OCI-LY7 (cell line): ENCODE results near the gene CFAP52. TPM values are rescaled to one million over a fixed set of nuclear protein-coding genes. Genes with fewer than 3 reads are reported as not detected.

ENCODE experiments used
- BruUV-seq: library from RNA; stranded (reverse); fragments of 400-500 nt; replicated peaks from 2 replicates; lab custom pipeline; 2021; lab: Mats Ljungman, UMichigan
- CTCF ChIA-PET: fragments of 300-600 bp; sonication (Branson Sonifier 250); formaldehyde crosslinking; loops from one replicate; lab custom pipeline; 2022; ENCODE audit warnings: antibody characterized with exemption; ENCODE audit not compliant: unreplicated experiment; lab: Charles Lee
- POLR2A ChIA-PET: fragments of 300-600 bp; sonication (Branson Sonifier 250); formaldehyde crosslinking; loops from one replicate; lab custom pipeline; 2022; ENCODE audit warnings: antibody characterized with exemption; lab: Charles Lee
- DNase-seq: peaks from one replicate; pipeline ENCODE4 v3.0.0-alpha.2; 2015; ENCODE audit warnings: low spot score
- H2AFZ ChIP-seq: fragments of 200-600 bp; sonication (generic), shearing (Covaris generic); 2 replicates; pipeline ENCODE4 v1.6.1; 2014; ENCODE audit warnings: mild to moderate bottlenecking, antibody characterized with exemption, low read length, moderate library complexity
- H3K27ac ChIP-seq: fragments of 200-600 bp; sonication (generic); 2 replicates; pipeline ENCODE4 v1.5.1; 2014; ENCODE audit warnings: mixed run types, low read depth, mild to moderate bottlenecking, moderate library complexity, low read length, inconsistent platforms; ENCODE audit not compliant: poor library complexity, severe bottlenecking
- H3K36me3 ChIP-seq: fragments of 200-600 bp; sonication (generic); 2 replicates; pipeline ENCODE4 v1.6.1; 2014; ENCODE audit warnings: mild to moderate bottlenecking, antibody characterized with exemption, low read length, moderate library complexity, mixed read lengths; ENCODE audit not compliant: insufficient read depth
- H3K4me1 ChIP-seq: fragments of 200-600 bp; sonication (generic); 2 replicates; pipeline ENCODE4 v1.5.1; 2014; ENCODE audit warnings: mild to moderate bottlenecking, low read length; ENCODE audit not compliant: insufficient read depth, poor library complexity, severe bottlenecking
- H3K4me2 ChIP-seq: fragments of 200-600 bp; sonication (generic); 2 replicates; pipeline ENCODE4 v1.6.1; 2014; ENCODE audit warnings: mild to moderate bottlenecking, low read length
- H3K4me3 ChIP-seq: fragments of 200-600 bp; sonication (generic); 2 replicates; pipeline ENCODE4 v1.5.1; 2014; ENCODE audit warnings: mild to moderate bottlenecking, low read depth, low read length; ENCODE audit not compliant: poor library complexity, severe bottlenecking
- H3K79me2 ChIP-seq: fragments of 200-600 bp; sonication (generic); 2 replicates; pipeline ENCODE4 v1.6.1; 2016; ENCODE audit warnings: low read depth, mild to moderate bottlenecking, low read length, moderate library complexity, mixed read lengths; ENCODE audit not compliant: insufficient read depth
- H3K9me2 ChIP-seq: fragments of 200-600 bp; sonication (generic); 2 replicates; pipeline ENCODE4 v1.6.1; 2016; ENCODE audit warnings: mild to moderate bottlenecking, low read length, mixed read lengths; ENCODE audit not compliant: insufficient read depth
- H3K9me3 ChIP-seq: fragments of 200-600 bp; sonication (generic); 2 replicates; pipeline ENCODE4 v1.6.1; 2014; ENCODE audit warnings: mild to moderate bottlenecking, mixed run types, low read length, mixed read lengths
- H4K20me1 ChIP-seq: fragments of 200-600 bp; sonication (generic); 2 replicates; pipeline ENCODE4 v1.6.1; 2014; ENCODE audit warnings: mild to moderate bottlenecking, antibody characterized with exemption, low read length, moderate library complexity, mixed read lengths; ENCODE audit not compliant: insufficient read depth
- EZH2phosphoT487 ChIP-seq: fragments of 200-600 bp; sonication (generic); IDR thresholded peaks from 2 replicates; pipeline ENCODE4 v1.6.1; 2018; ENCODE audit warnings: low read depth, borderline replicate concordance, mild to moderate bottlenecking, mixed run types, antibody characterized with exemption, low read length, moderate library complexity, mixed read lengths
- intact Hi-C: fragments of 100-400 bp; cut with micrococcal nuclease; formaldehyde crosslinking; loops from one replicate; pipeline ENCODE4 v1.10.0; 2022; ENCODE audit not compliant: unreplicated experiment
- total RNA-seq, 2 experiments: library from RNA; depleted of rRNA in 1 of 2; stranded (reverse); fragments of >200 nt in 1 of 2; shearing (Covaris generic) in 1 of 2; gene quantifications; 2 replicates each; pipeline ENCODE4 v1.2.3, GENCODE V29; 2014 to 2022
- TF ChIP-seq, protein P1 (sequence below): fragments of 200-600 bp; sonication (generic); conservative IDR thresholded peaks from 2 replicates; pipeline ENCODE4 v1.5.1; 2014; ENCODE audit warnings: mild to moderate bottlenecking, antibody characterized with exemption, low read length, moderate library complexity, mixed read lengths

CFAP52 gene
- total RNA-seq, 2 experiments from 2014 or later, result not detected

GRCh38 chr17:9549215-9549614, 27.2 kb upstream of the CFAP52 start:
- CTCF ChIA-PET, result no interaction called here
- POLR2A ChIA-PET, result interaction anchor here (0.6 kb wide), 1 partner anchor 14 kb away, joined by 3 read pairs; no protein-coding TSS in a partner anchor
- BruUV-seq, result no TSS peak

DNA sequence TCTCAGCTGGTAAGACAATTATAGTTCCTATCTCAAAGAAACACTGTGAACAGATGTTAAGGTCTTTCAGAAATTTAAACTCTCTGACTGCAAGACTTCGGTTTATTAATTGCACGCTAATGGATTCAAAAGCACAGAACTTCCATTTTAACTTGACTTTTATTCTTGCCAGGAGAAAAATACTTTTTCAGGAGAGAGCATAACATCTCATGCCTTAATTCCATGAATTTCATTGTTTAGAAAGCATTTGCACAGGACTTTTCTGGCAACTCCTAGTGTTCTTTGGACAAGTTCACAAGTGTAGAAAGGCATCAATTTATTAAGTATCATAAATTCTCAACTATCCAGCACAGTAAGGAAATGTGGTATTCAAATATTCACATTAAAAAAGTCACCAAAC, 23.3 kb upstream of the CFAP52 start:
- H3K79me2 ChIP-seq, result no peaks in the 10 kb centered on the region
- no peak overlapping the region for H3K27ac ChIP-seq
- TF ChIP-seq, protein P1, sequence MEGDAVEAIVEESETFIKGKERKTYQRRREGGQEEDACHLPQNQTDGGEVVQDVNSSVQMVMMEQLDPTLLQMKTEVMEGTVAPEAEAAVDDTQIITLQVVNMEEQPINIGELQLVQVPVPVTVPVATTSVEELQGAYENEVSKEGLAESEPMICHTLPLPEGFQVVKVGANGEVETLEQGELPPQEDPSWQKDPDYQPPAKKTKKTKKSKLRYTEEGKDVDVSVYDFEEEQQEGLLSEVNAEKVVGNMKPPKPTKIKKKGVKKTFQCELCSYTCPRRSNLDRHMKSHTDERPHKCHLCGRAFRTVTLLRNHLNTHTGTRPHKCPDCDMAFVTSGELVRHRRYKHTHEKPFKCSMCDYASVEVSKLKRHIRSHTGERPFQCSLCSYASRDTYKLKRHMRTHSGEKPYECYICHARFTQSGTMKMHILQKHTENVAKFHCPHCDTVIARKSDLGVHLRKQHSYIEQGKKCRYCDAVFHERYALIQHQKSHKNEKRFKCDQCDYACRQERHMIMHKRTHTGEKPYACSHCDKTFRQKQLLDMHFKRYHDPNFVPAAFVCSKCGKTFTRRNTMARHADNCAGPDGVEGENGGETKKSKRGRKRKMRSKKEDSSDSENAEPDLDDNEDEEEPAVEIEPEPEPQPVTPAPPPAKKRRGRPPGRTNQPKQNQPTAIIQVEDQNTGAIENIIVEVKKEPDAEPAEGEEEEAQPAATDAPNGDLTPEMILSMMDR, result no peak
- no peak for TF ChIP-seq EZH2phosphoT487
- H4K20me1 ChIP-seq, result no peaks in the 10 kb centered on the region
- ChIA-PET POLR2A (interaction anchor here (0.7 kb wide), 1 partner anchor 138 kb away, joined by 4 read pairs; no protein-coding TSS in a partner anchor), CTCF (no interaction called here)
- no peaks in the 10 kb centered on the region for H3K4me1 ChIP-seq
- H3K36me3 ChIP-seq, result peaks cover 5% of the 10 kb centered on the region; the same call in 1 of the 2 replicates
- no peak for DNase-seq
- no TSS peak for BruUV-seq
- H3K4me3 ChIP-seq, result no peak overlapping the region
- H3K4me2 ChIP-seq, result no peak overlapping the region
- H3K9me2 ChIP-seq, result no peaks in the 10 kb centered on the region
- H3K9me3 ChIP-seq, result no peaks in the 10 kb centered on the region
- no peak overlapping the region for H2AFZ ChIP-seq
- intact Hi-C loops, result loop anchor here (10.0 kb wide), 2 partner anchors 148 to 558 kb away; no protein-coding TSS in a partner anchor

More at GRCh38 chr17:9549215-9549614, 27.2 kb upstream of the CFAP52 start:
- intact Hi-C loops, result no loop called here
- TF ChIP-seq EZH2phosphoT487, result no peak
- TF ChIP-seq, protein P1, result no peak
- Histone ChIP-seq H4K20me1 (no peaks in the 10 kb centered on the region), H3K9me2 (no peaks in the 10 kb centered on the region), H3K4me1 (no peaks in the 10 kb centered on the region), H3K4me3 (no peak overlapping the region), H2AFZ (no peak overlapping the region), H3K9me3 (no peaks in the 10 kb centered on the region), H3K79me2 (no peaks in the 10 kb centered on the region), H3K27ac (no peak overlapping the region), H3K4me2 (no peak overlapping the region), H3K36me3 (no peaks in the 10 kb centered on the region)
- DNase-seq, result no peak

GRCh38 chr17:9553596-9553995, 22.8 kb upstream of the CFAP52 start:
- H3K9me2 ChIP-seq, result no peaks in the 10 kb centered on the region
- POLR2A ChIA-PET, result no interaction called here
- H3K79me2 ChIP-seq, result no peaks in the 10 kb centered on the region
- H3K4me2 ChIP-seq, result no peak overlapping the region
- TF ChIP-seq, protein P1, result no peak
- no peak for TF ChIP-seq EZH2phosphoT487
- H2AFZ ChIP-seq, result no peak overlapping the region
- CTCF ChIA-PET, result no interaction called here
- H3K9me3 ChIP-seq, result no peaks in the 10 kb centered on the region
- no peak overlapping the region for H3K4me3 ChIP-seq
- no peak overlapping the region for H3K27ac ChIP-seq
- H4K20me1 ChIP-seq, result no peaks in the 10 kb centered on the region
- H3K36me3 ChIP-seq, result peaks cover 5% of the 10 kb centered on the region; the same call in 1 of the 2 replicates
- no peak for DNase-seq
- H3K4me1 ChIP-seq, result no peaks in the 10 kb centered on the region
- intact Hi-C loops, result loop anchor here (10.0 kb wide), 2 partner anchors 149 to 559 kb away; no protein-coding TSS in a partner anchor
- BruUV-seq, result no TSS peak
